ENCODE measurements around the gene MEGF11. TPM values are rescaled to one million over a fixed set of nuclear protein-coding genes. Genes with fewer than 3 reads are reported as not detected.
A peak's percentile ranks its signal among the peaks of the same experiment; 100 is the strongest.

The MEGF11 gene
- total RNA-seq (10 to 100 TPM in 1 of 7 donors, 1 to 10 TPM in 1, under 1 TPM in 4, not detected in 1; 0.20 to 11.4 (median 0.65) TPM), polyA plus RNA-seq (under 1 TPM in 1 of 2 donors, not detected in 1; 0.04 TPM)
- long read RNA-seq, donor 1, partial matches to known transcripts, result 0 of 3 reads
- long read RNA-seq, donor 1, other reads (novel, unspliced or antisense), result 3 of 3 reads
- long read RNA-seq, donor 2, result 0 reads
- long read RNA-seq, donor 3, partial matches to known transcripts, result 0 of 2 reads
- long read RNA-seq, donor 3, other reads (novel, unspliced or antisense), result 2 of 2 reads

- TF ChIP-seq, protein P1, sequence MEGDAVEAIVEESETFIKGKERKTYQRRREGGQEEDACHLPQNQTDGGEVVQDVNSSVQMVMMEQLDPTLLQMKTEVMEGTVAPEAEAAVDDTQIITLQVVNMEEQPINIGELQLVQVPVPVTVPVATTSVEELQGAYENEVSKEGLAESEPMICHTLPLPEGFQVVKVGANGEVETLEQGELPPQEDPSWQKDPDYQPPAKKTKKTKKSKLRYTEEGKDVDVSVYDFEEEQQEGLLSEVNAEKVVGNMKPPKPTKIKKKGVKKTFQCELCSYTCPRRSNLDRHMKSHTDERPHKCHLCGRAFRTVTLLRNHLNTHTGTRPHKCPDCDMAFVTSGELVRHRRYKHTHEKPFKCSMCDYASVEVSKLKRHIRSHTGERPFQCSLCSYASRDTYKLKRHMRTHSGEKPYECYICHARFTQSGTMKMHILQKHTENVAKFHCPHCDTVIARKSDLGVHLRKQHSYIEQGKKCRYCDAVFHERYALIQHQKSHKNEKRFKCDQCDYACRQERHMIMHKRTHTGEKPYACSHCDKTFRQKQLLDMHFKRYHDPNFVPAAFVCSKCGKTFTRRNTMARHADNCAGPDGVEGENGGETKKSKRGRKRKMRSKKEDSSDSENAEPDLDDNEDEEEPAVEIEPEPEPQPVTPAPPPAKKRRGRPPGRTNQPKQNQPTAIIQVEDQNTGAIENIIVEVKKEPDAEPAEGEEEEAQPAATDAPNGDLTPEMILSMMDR (IDR thresholded peaks at IDR 0.05), result no peak
- TF ChIP-seq EP300 (IDR thresholded peaks at IDR 0.05) (no peak), POLR2A (IDR thresholded peaks at IDR 0.05) (no peak)
- Histone ChIP-seq H3K27me3 (no peaks in the 10 kb centered on the region), H3K27ac (no peak within 1 kb of the TSS), H3K4me3 (peak within 1 kb of the TSS; percentile 48), H3K9me3 (no peaks in the 10 kb centered on the region), H3K36me3 (no peaks in the 10 kb centered on the region), H3K4me1 (ENCODE audit: insufficient read depth) (peaks cover 5% of the 10 kb centered on the region)
- intact Hi-C loops (cut with DNase I), result loop anchor here in 2 of 4 donors (2.0 to 5.0 kb wide), 2 partner anchors 33 to 616 kb away; no protein-coding TSS in a partner anchor
- peak; percentile 16 to 54 (median 36) for DNase-seq
- WGBS, 3 donors, result 0% methylated on average over 43 to 64 of the region's 64 CpGs
These were observed at the start of gene MEGF11 for GRCh38 chr15:66253418-66254088. Gene MEGF11, minus strand, starts transcription at chr15:66253750. Its CDS starts 125,347 bp downstream, at chr15:66128403.

DNA sequence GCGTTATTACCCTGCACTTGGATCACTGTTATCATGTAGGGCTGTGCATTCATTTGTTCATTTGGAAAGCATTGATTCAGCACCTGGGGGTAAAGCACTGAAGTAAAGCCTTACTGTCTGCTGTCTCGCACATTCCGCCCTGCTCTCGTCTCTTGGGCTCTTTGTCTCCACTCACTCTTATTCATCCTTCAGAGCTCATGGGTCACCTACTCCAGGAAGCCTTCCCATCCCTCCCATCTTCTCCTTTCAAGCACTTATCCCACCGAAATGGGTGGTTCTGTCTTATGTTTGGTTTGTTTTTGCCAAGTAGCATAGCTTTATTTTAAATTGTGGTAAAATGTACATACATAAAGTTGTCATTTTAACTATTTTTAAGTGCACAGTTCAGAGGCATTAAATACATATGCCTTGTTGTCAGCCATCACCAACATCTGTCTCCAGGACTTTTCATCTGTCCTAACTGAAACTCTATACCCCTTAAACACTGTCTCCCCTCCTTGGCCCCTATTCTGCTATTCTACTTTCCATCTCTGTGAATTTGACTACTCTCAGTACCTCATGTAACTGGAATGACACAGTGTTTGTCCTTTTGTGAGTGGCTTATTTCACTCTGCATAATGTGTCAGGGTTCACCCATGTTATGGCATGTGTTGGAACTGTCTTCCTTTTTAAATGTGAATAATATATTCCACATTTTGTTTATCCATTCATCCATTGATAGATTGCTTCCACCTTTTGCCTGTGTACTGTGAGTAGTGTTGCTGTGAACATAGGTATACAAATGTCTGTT lies 49.1 kb upstream of the MEGF11 start:
- H3K27me3 ChIP-seq, result no peaks in the 10 kb centered on the region
- H3K9me3 ChIP-seq, result no peaks in the 10 kb centered on the region
- TF ChIP-seq POLR2A (IDR thresholded peaks at IDR 0.05) (no peak), EP300 (IDR thresholded peaks at IDR 0.05) (no peak)
- TF ChIP-seq, protein P1 (IDR thresholded peaks at IDR 0.05), result no peak
- no peaks in the 10 kb centered on the region for H3K4me1 ChIP-seq (ENCODE audit: insufficient read depth)
- intact Hi-C loops (cut with DNase I), result no loop called here
- H3K27ac ChIP-seq, result no peak overlapping the region
- no peaks in the 10 kb centered on the region for H3K36me3 ChIP-seq
- WGBS, 3 donors, result 87 to 94% (median 93%) methylated on average over 5 of the region's 5 CpGs
- DNase-seq, result no peak
- no peak overlapping the region for H3K4me3 ChIP-seq

GRCh38 chr15:66298803-66299251 lies 45.3 kb upstream of the MEGF11 start:
- no peak for TF ChIP-seq POLR2A (IDR thresholded peaks at IDR 0.05)
- no peak for TF ChIP-seq EP300 (IDR thresholded peaks at IDR 0.05)
- TF ChIP-seq, protein P1 (IDR thresholded peaks at IDR 0.05), result no peak
- 61 to 80% (median 69%) methylated on average over 4 of the region's 4 CpGs for WGBS, 3 donors
- intact Hi-C loops (cut with DNase I), result no loop called here

GRCh38 chr15:66296186-66296585 lies 42.6 kb upstream of the MEGF11 start:
- H3K27ac ChIP-seq, result no peak overlapping the region
- H3K4me1 ChIP-seq (ENCODE audit: insufficient read depth), result peaks cover 5% of the 10 kb centered on the region
- H3K27me3 ChIP-seq, result no peaks in the 10 kb centered on the region
- intact Hi-C loops (cut with DNase I), result no loop called here
- 46 to 56% (median 53%) methylated on average over 5 of the region's 5 CpGs for WGBS, 3 donors
- no peaks in the 10 kb centered on the region for H3K9me3 ChIP-seq
- H3K4me3 ChIP-seq, result no peak overlapping the region
- DNase-seq, result no peak
- TF ChIP-seq POLR2A (IDR thresholded peaks at IDR 0.05), result no peak
- TF ChIP-seq, protein P1 (IDR thresholded peaks at IDR 0.05), result no peak
- no peak for TF ChIP-seq EP300 (IDR thresholded peaks at IDR 0.05)
- no peaks in the 10 kb centered on the region for H3K36me3 ChIP-seq

More at GRCh38 chr15:66298803-66299251, 45.3 kb upstream of the MEGF11 start:
- Histone ChIP-seq H3K27me3 (no peaks in the 10 kb centered on the region), H3K4me3 (no peak overlapping the region), H3K9me3 (no peaks in the 10 kb centered on the region), H3K36me3 (no peaks in the 10 kb centered on the region), H3K27ac (no peak overlapping the region), H3K4me1 (ENCODE audit: insufficient read depth) (peaks cover 3% of the 10 kb centered on the region)
- no peak for DNase-seq
